HL-60 (cell line): ENCODE data around the gene MEPCE.
"Not testable (repeated sequence)": the region's sequence is repeated elsewhere in the genome, so short reads cannot be mapped to it uniquely, and the experiment has no call there.

Experiments
- CTCF ChIP-seq: IDR thresholded peaks from one replicate; pipeline ENCODE4 v1.5.1; 2011; ENCODE audit warnings: low read length, control low read depth, inconsistent platforms; ENCODE audit not compliant: insufficient read depth
- GABPA ChIP-seq: IDR thresholded peaks from 2 replicates; pipeline ENCODE4 v1.6.1; 2012; ENCODE audit warnings: low read depth
- POLR2AphosphoS5 ChIP-seq: IDR thresholded peaks from 2 replicates; pipeline ENCODE4 v1.6.1; 2012; ENCODE audit warnings: low read depth
- SPI1 ChIP-seq: IDR thresholded peaks from 2 replicates; pipeline ENCODE4 v1.6.1; 2012; ENCODE audit warnings: low read depth, mild to moderate bottlenecking, borderline replicate concordance
- TF ChIP-seq, protein P1 (sequence below): IDR thresholded peaks from 2 replicates; pipeline ENCODE4 v1.6.1; 2012; ENCODE audit warnings: low read depth; ENCODE audit not compliant: insufficient replicate concordance

GRCh38 chr7:100438731-100439130 lies 9.1 kb downstream of the MEPCE start:
- TF ChIP-seq CTCF, GABPA, POLR2AphosphoS5, SPI1: not testable (repeated sequence)
- TF ChIP-seq, protein P1, sequence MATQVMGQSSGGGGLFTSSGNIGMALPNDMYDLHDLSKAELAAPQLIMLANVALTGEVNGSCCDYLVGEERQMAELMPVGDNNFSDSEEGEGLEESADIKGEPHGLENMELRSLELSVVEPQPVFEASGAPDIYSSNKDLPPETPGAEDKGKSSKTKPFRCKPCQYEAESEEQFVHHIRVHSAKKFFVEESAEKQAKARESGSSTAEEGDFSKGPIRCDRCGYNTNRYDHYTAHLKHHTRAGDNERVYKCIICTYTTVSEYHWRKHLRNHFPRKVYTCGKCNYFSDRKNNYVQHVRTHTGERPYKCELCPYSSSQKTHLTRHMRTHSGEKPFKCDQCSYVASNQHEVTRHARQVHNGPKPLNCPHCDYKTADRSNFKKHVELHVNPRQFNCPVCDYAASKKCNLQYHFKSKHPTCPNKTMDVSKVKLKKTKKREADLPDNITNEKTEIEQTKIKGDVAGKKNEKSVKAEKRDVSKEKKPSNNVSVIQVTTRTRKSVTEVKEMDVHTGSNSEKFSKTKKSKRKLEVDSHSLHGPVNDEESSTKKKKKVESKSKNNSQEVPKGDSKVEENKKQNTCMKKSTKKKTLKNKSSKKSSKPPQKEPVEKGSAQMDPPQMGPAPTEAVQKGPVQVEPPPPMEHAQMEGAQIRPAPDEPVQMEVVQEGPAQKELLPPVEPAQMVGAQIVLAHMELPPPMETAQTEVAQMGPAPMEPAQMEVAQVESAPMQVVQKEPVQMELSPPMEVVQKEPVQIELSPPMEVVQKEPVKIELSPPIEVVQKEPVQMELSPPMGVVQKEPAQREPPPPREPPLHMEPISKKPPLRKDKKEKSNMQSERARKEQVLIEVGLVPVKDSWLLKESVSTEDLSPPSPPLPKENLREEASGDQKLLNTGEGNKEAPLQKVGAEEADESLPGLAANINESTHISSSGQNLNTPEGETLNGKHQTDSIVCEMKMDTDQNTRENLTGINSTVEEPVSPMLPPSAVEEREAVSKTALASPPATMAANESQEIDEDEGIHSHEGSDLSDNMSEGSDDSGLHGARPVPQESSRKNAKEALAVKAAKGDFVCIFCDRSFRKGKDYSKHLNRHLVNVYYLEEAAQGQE: not testable (repeated sequence)
